Measurements from ENCODE around the gene MAGEA9B. TPM values are rescaled to one million over a fixed set of nuclear protein-coding genes. Genes with fewer than 3 reads are reported as not detected.
"Not testable (repeated sequence)": the region's sequence is repeated elsewhere in the genome, so short reads cannot be mapped to it uniquely, and the experiment has no call there.

The MAGEA9B gene
- polyA plus RNA-seq, 4 donors, result not detected

DNA sequence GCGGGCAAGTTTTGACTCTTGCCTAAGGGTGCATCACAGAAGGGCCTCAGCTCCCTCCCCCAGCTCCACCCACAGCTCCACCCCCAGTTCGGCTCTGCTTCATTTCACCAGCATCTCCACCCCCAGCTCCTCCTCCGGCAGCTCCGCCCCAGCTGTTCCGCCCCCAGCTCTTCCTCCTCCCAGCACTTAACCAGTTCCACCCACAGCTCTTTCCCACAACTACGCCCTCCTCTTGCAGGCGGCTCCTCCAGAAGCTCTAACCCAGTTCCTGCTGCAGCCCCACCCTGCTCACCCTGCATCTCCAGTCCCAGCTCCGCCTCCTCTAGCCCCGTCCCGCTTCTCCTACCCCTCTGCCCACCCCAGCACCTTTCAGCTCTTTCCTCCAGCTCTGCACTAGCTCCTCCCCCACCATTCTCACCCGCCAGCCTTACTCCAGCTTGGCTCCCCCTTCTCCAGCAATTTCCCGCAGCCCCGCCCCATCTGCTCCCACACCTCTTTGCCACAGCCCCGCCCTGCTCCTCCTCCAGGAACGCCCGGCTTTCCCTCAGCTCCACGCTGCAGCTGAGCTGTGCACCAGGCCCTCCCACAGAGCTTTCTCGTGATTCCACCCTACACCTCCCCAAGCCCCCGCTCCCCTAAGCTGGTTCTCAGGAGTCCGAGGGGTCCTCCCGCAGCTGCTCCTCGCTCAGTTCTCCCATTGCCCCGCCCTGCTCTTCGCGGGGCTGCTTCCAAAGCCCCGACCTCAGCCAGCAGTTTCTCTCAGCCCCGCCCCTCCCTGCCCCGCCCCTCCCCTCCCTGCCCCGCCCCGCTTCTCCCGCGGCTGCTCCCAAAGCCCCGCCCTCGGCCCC is 47.8 kb downstream of the MAGEA9B start:
- peak; percentile 59 to 77 (median 70) for DNase-seq (ENCODE audit: low read depth in 4 of 4, low spot score in 3 of 4)

- DNase-seq (ENCODE audit: low read depth in 4 of 4, low spot score in 3 of 4), result not testable (repeated sequence)
Observed at GRCh38 chrX:149537474-149537873, 49.8 kb downstream of the MAGEA9B start.

GRCh38 chrX:149534926-149535602 is 52.2 kb downstream of the MAGEA9B start:
- DNase-seq (ENCODE audit: low read depth in 4 of 4, low spot score in 3 of 4), result not testable (repeated sequence)

GRCh38 chrX:149533999-149534398 is 53.3 kb downstream of the MAGEA9B start:
- not testable (repeated sequence) for DNase-seq (ENCODE audit: low read depth in 4 of 4, low spot score in 3 of 4)

DNA sequence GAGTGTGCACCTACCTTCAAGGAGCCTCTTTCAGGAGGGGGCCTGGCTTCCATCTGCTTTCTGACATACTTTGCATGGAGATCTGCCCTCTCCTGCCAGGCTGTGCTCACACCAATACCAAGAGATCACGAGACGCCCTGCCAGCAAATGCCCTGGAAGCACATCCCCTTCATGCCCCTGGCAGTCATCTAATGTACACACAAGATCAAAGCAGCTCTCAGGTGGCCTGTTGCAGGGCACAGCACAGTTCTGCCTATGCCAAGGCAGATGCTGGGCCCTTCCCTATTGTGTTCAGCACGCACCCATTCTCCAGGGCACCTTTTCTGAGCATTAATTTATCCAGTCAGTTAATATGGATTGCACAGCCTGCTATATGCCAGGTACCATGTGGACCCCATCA is 54.4 kb downstream of the MAGEA9B start:
- not testable (repeated sequence) for DNase-seq (ENCODE audit: low read depth in 4 of 4, low spot score in 3 of 4)

Other genes starting within 250 kb of the MAGEA9B start
- gene IDS, start 82.2 kb downstream of the MAGEA9B start, polyA plus RNA-seq (ENCODE audit: insufficient read length in 4 of 4), result 10 to 100 TPM; 32.4 to 42.5 (median 36.9) TPM
- 10 to 100 TPM; 16.3 to 23.2 (median 21.4) TPM for gene EOLA1, start 46.4 kb downstream of the MAGEA9B start, polyA plus RNA-seq (ENCODE audit: insufficient read length in 4 of 4)
- under 1 TPM in 1 of 4 donors, not detected in 3; 0.15 TPM for gene HSFX3, start 37.5 kb downstream of the MAGEA9B start, polyA plus RNA-seq (ENCODE audit: insufficient read length in 4 of 4)
- under 1 TPM in 2 of 4 donors, not detected in 2; 0.46 to 0.78 TPM for gene HSFX2, start 7.9 kb upstream of the MAGEA9B start, polyA plus RNA-seq (ENCODE audit: insufficient read length in 4 of 4)
- 10 to 100 TPM; 40.8 to 57.4 (median 47.5) TPM for gene TMEM185A, start 44.3 kb upstream of the MAGEA9B start, polyA plus RNA-seq (ENCODE audit: insufficient read length in 4 of 4)
- under 1 TPM in 1 of 4 donors, not detected in 3; 0.05 TPM for gene MAGEA11, start 124.6 kb upstream of the MAGEA9B start, polyA plus RNA-seq (ENCODE audit: insufficient read length in 4 of 4)
- gene HSFX1, start 186.6 kb upstream of the MAGEA9B start, polyA plus RNA-seq (ENCODE audit: insufficient read length in 4 of 4), result 1 to 10 TPM; 1.6 to 2.5 (median 2.0) TPM
- gene MAGEA9, start 194.5 kb upstream of the MAGEA9B start, polyA plus RNA-seq (ENCODE audit: insufficient read length in 4 of 4), result not detected